ENCODE results near the gene MT1X. TPM values are rescaled to one million over a fixed set of nuclear protein-coding genes. Genes with fewer than 3 reads are reported as not detected.

Gene MT1X
- total RNA-seq, 1 donor from 2014 or later: 105 TPM

DNA sequence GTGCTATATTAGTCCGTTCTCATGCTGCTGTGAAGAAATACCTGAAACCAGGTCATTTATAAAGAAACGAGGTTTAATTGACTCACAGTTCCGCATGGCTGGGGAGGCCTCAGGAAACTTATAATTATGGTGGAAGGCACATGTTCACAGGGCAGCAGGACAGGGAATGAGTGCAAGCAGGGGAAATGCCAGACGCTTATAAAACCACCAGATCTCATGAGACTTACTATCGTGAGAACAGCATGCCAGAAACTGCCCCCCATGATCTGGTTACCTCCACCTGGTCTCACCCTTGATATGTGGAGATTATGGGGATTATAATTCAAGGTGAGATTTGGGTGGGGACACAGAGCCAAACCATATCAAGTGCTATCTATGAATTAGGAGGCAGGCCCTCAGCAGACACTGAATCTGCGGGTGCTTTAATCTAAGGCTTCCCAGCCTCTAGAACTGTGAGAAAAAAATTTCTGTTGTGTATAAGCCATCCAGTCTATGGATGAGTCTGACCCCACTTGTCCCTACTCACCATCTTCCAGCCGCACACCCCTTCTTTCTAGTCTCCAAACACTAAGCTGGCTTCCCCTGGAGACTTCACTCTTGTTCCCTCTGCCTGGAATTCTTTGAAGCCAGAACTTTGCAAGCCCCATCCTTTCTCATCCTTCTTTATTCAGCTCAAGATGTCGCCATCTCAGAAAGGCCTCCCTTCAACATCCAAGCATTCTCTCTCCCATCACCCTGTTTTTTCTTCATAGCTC lies 46.9 kb downstream of the MT1X start:
- ATAC-seq (ENCODE audit: poor library complexity) (peak; percentile 23), DNase-seq (no peak)
- intact Hi-C loops (cut with DNase I): no loop called here

DNA sequence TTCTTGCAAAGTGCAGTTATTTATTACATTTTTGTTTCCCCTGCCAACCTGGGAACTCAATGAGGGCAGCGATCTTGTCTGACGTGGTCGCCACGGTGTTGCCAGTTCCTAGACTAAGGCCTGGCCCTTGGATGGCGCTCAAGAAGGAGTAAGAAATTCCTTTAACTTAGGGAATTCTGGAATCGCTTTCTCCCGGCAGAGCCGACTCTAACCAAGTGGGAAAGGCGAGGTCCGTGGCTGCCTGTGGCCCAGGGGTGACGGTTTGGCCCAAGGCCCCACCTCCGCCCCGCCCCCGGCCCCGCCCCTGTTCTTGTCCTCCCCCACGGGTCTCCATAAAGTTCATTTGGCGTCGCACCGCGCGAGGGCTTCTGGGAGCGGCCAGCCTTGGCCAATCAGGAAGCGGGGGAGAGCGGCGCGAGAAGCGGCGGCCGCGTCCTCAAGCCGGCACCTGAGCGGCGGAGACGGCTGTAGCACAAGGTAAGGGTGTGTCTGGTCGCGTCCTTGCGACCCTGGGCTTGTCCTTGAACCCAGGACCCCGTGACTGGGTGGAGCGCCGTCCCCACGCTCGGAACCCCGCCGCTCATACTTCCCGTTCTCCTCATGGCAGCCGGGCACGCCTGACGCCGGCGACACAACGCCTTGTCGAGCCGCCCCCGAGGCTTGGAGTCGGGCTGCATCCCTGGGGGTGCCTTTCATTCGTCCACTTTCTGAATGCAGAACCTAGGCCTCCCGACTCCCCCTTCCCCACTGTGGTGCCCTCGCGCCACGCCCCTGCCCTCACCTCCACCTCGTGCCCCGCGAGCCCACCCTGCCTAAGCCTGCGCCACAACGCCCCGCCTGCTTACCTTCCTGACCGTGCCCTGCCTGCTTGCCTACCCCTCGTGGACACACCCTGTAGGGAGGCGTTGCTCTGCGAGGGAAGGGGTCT lies 47.7 kb downstream of the MT1X start, which contains the start of gene NUP93:
TSS of gene NUP93 (plus strand) at position 395 of the 928 bp plus-strand sequence. CDS start 18,119 bp downstream, outside the sequence.
- intact Hi-C loops (cut with DNase I): no loop called here
- peak; percentile 99 for ATAC-seq (ENCODE audit: poor library complexity)
- peak; percentile 96 for DNase-seq

- intact Hi-C loops (cut with DNase I): no loop called here
- ATAC-seq (ENCODE audit: poor library complexity) (no peak), DNase-seq (no peak)
Measured at GRCh38 chr16:56732366-56732765, 50.1 kb downstream of the MT1X start.

- ATAC-seq (ENCODE audit: poor library complexity): no peak
- no peak for DNase-seq
- intact Hi-C loops (cut with DNase I): no loop called here
Measured at GRCh38 chr16:56732832-56733231, 50.6 kb downstream of the MT1X start.

Other genes starting within 250 kb of the MT1X start
- 56.2 TPM for gene NUDT21, start 231.1 kb upstream of the MT1X start, total RNA-seq
- 25.7 TPM for gene OGFOD1, start 230.9 kb upstream of the MT1X start, total RNA-seq
- gene BBS2, start 162.4 kb upstream of the MT1X start, total RNA-seq: 39.0 TPM
- gene MT4, start 117.4 kb upstream of the MT1X start, total RNA-seq: not detected
- 3.5 TPM for gene MT3, start 92.9 kb upstream of the MT1X start, total RNA-seq
- 87.9 TPM for gene MT2A, start 73.9 kb upstream of the MT1X start, total RNA-seq
- 109 TPM for gene MT1E, start 56.7 kb upstream of the MT1X start, total RNA-seq
- gene MT1M, start 49.8 kb upstream of the MT1X start, total RNA-seq: 5.4 TPM
- gene MT1A, start 43.8 kb upstream of the MT1X start, total RNA-seq: 2.3 TPM
- not detected for gene MT1B, start 30.6 kb upstream of the MT1X start, total RNA-seq
- gene MT1F, start 24.5 kb upstream of the MT1X start, total RNA-seq: 2.1 TPM
- 1.3 TPM for gene MT1G, start 14.4 kb upstream of the MT1X start, total RNA-seq
- not detected for gene MT1H, start 12.7 kb upstream of the MT1X start, total RNA-seq
- gene NUP93, start 47.7 kb downstream of the MT1X start, total RNA-seq: 20.6 TPM
- not detected for gene SLC12A3, start 182.7 kb downstream of the MT1X start, total RNA-seq
- gene HERPUD1, start 249.7 kb downstream of the MT1X start, total RNA-seq: 105 TPM

Data from Right ventricle myocardium superior (tissue), 1 donor.